Measurements from ENCODE around the gene TCN2.

GRCh38 chr22:30601464-30601863 is 5.5 kb upstream of the TCN2 start:
- no peak for TF ChIP-seq CTCF (IDR thresholded peaks at IDR 0.05)
- no peak for TF ChIP-seq EZH2phosphoT487 (IDR thresholded peaks at IDR 0.05)
- TF ChIP-seq EZH2 (IDR thresholded peaks at IDR 0.05), result no peak

Data from neural progenitor cell (in vitro differentiated cells).